K562 (cell line): ENCODE results near the gene ZNF768. TPM values are rescaled to one million over a fixed set of nuclear protein-coding genes. Genes with fewer than 3 reads are reported as not detected.
"Not testable (repeated sequence)": the region's sequence is repeated elsewhere in the genome, so short reads cannot be mapped to it uniquely, and the experiment has no call there.

Experiments used
- ATAC-seq: fragments of 200-7000 bp; cut with Tn5 transposase; 3 replicates; pipeline ENCODE4 v1.9.1; 2020; ENCODE audit warnings: moderate library complexity
- BruUV-seq: library from RNA; stranded (reverse); fragments of 400-500 nt; replicated peaks from 2 replicates; lab custom pipeline; 2021; lab: Mats Ljungman, UMichigan
- CTCF ChIA-PET: fragments of 300-600 bp; formaldehyde crosslinking; extraction: SDS; loops from one replicate; lab custom pipeline; 2021; ENCODE audit warnings: low intra/inter-chr PET ratio; lab: Yijun Ruan, JAX
- POLR2A ChIA-PET: fragments of 300-600, 350-650 bp; sonication (Branson Sonifier 250); formaldehyde crosslinking; extraction: SDS; loops from one replicate; lab custom pipeline; 2021; ENCODE audit warnings: antibody characterized with exemption, inconsistent platforms; lab: Yijun Ruan, JAX
- DNase-seq, 4 experiments: peaks; one replicate each; pipeline versions ENCODE4 v3.0.0 to v3.0.0-alpha.2; 2011 to 2018; ENCODE audit warnings: low spot score in 3 of 4, mixed read lengths in 3 of 4; ENCODE audit errors: extremely low read depth in 1 of 4
- FAIRE-seq: peaks from 2 replicates; lab custom pipeline; 2011; peaks lifted over from hg19 to GRCh38; lab: Jason Lieb, UNC
- H2AFZ ChIP-seq: 2 replicates; pipeline ENCODE4 v1.6.0; 2011; ENCODE audit warnings: low read depth, low read length, control low read depth, inconsistent platforms
- H3K27ac ChIP-seq: fragments of 200-600 bp; 3 replicates; pipeline ENCODE4 v1.8.0; 2011; ENCODE audit warnings: low read depth, mild to moderate bottlenecking, control low read depth, inconsistent platforms, low read length, moderate library complexity, mixed read lengths; ENCODE audit errors: extremely low read depth
- H3K27me3 ChIP-seq, 2 experiments: fragments of 300-600 bp in 1 of 2; 2 replicates in 1 of 2; 3 replicates in 1 of 2; pipeline versions ENCODE4 v1.6.0 to v1.8.0; 2011; ENCODE audit warnings: inconsistent platforms in 2 of 2, low read length in 2 of 2, mild to moderate bottlenecking in 1 of 2, mixed read lengths in 1 of 2, moderate library complexity in 1 of 2; ENCODE audit not compliant: control insufficient read depth in 2 of 2, insufficient read depth in 2 of 2
- H3K36me3 ChIP-seq: fragments of 300-600 bp; 3 replicates; pipeline ENCODE4 v1.8.0; 2011; ENCODE audit warnings: mild to moderate bottlenecking, low read length, inconsistent platforms; ENCODE audit not compliant: control insufficient read depth, insufficient read depth
- H3K4me1 ChIP-seq, 2 experiments: fragments of 200-600 bp in 1 of 2; replicated peaks in 1 of 2; 2 replicates in 1 of 2; 3 replicates in 1 of 2; pipeline versions ENCODE4 v1.5.1 to v1.8.0; 2011; ENCODE audit warnings: inconsistent platforms in 2 of 2, low read length in 2 of 2, mild to moderate bottlenecking in 1 of 2, mixed read lengths in 1 of 2, moderate library complexity in 1 of 2; ENCODE audit not compliant: control insufficient read depth in 2 of 2, insufficient read depth in 2 of 2
- H3K4me2 ChIP-seq: 2 replicates; pipeline ENCODE4 v1.6.1; 2011; ENCODE audit warnings: low read length, control low read depth, inconsistent platforms, mixed read lengths; ENCODE audit not compliant: insufficient read depth
- H3K4me3 ChIP-seq: fragments of 200-600 bp; sonication (generic), shearing (Covaris generic); 2 replicates; pipeline ENCODE4 v1.5.1; 2016; ENCODE audit warnings: control low read depth, inconsistent platforms
- H3K79me2 ChIP-seq: fragments of 200-600 bp; 3 replicates; pipeline ENCODE4 v1.8.0; 2011; ENCODE audit warnings: low read length, inconsistent platforms; ENCODE audit not compliant: control insufficient read depth, insufficient read depth
- H3K9ac ChIP-seq, 2 experiments: 2 replicates each; pipeline versions ENCODE4 v1.6.0 to v1.6.1; 2011; ENCODE audit warnings: low read depth in 2 of 2, low read length in 2 of 2, control low read depth in 1 of 2, inconsistent platforms in 1 of 2, mild to moderate bottlenecking in 1 of 2, mixed read lengths in 1 of 2; ENCODE audit not compliant: insufficient read depth in 1 of 2
- H3K9me1 ChIP-seq: one replicate; pipeline ENCODE4 v1.6.0; 2011; ENCODE audit warnings: inconsistent platforms, mild to moderate bottlenecking, low read length, moderate library complexity; ENCODE audit not compliant: control insufficient read depth, insufficient read depth
- H3K9me3 ChIP-seq: replicated peaks from 2 replicates; pipeline ENCODE4 v1.5.1; 2011; ENCODE audit warnings: low read depth, low read length, inconsistent platforms; ENCODE audit not compliant: control insufficient read depth, insufficient read depth
- H4K20me1 ChIP-seq: replicated peaks from 2 replicates; pipeline ENCODE4 v1.6.1; 2011; ENCODE audit warnings: low read length, inconsistent platforms, mixed read lengths; ENCODE audit not compliant: control insufficient read depth, insufficient read depth
- ARNT ChIP-seq, 2 experiments: fragments of 450-650 bp; IDR thresholded peaks; 2 replicates each; pipeline ENCODE4 v1.6.1; 2016; ENCODE audit warnings: mild to moderate bottlenecking in 1 of 2
- CCNT2 ChIP-seq: IDR thresholded peaks from 2 replicates; pipeline ENCODE4 v1.6.1; 2011; ENCODE audit warnings: borderline replicate concordance, low read depth, mild to moderate bottlenecking, moderate library complexity, mixed read lengths, low read length; ENCODE audit not compliant: insufficient read length; ENCODE audit errors: extremely low read depth
- CHAMP1 ChIP-seq: fragments of 450-650 bp; IDR thresholded peaks from 2 replicates; pipeline ENCODE4 v1.6.1; 2016; ENCODE audit warnings: mild to moderate bottlenecking
- CHD1 ChIP-seq: fragments of 200-600 bp; sonication (generic); IDR thresholded peaks from one replicate; pipeline ENCODE4 v1.6.1; 2012; ENCODE audit warnings: mild to moderate bottlenecking, moderate library complexity, low read length, inconsistent platforms
- CREB3L1 ChIP-seq: fragments of 450-650 bp; IDR thresholded peaks from 2 replicates; pipeline ENCODE4 v1.6.1; 2014; ENCODE audit warnings: low read depth, mild to moderate bottlenecking, moderate library complexity, borderline replicate concordance
- HMBOX1 ChIP-seq: sonication (generic); IDR thresholded peaks from 2 replicates; pipeline ENCODE4 v1.6.1; 2016
- JUN ChIP-seq, 2 experiments: sonication (generic) in 1 of 2; formaldehyde crosslinking in 1 of 2; IDR thresholded peaks; 2 replicates each; pipeline versions ENCODE4 v1.6.1 to v1.8.0; 2012 to 2022; ENCODE audit warnings: borderline replicate concordance in 2 of 2, mild to moderate bottlenecking in 2 of 2, improper control_type of control experiment in 1 of 2, low read depth in 1 of 2, low read length in 1 of 2, missing genetic modification reagents in 1 of 2
- KDM1A ChIP-seq, 2 experiments: fragments of 450-650 bp; IDR thresholded peaks; 2 replicates each; pipeline ENCODE4 v1.6.1; 2016; ENCODE audit warnings: mild to moderate bottlenecking in 2 of 2
- MEIS2 ChIP-seq: fragments of 450-650 bp; IDR thresholded peaks from 2 replicates; pipeline ENCODE4 v1.6.1; 2014; ENCODE audit warnings: mild to moderate bottlenecking; ENCODE audit not compliant: partially characterized antibody
- SMARCA4 ChIP-seq: fragments of 450-650 bp; IDR thresholded peaks from 2 replicates; pipeline ENCODE4 v1.6.1; 2016
- ZEB2 ChIP-seq: fragments of 450-650 bp; IDR thresholded peaks from 2 replicates; pipeline ENCODE4 v1.6.1; 2016
- WGBS: fragments of 100-300 bp; shearing (Covaris generic); methylation state at CpG from one replicate; pipeline ENCODE4 v1.1.6; 2016; ENCODE audit warnings: low coverage, mixed read lengths; ENCODE audit not compliant: insufficient coverage; ENCODE audit errors: missing lambda C conversion rate; 5-methylcytosine and 5-hydroxymethylcytosine counted together
- in situ Hi-C: fragments of 300-500 bp; cut with MboI; formaldehyde crosslinking; loops from 4 replicates; pipeline ENCODE4 v1.15.0; 2018; ENCODE audit warnings: inconsistent platforms, mixed read lengths
- intact Hi-C: fragments of 100-400 bp; cut with micrococcal nuclease; formaldehyde crosslinking; loops from 2 replicates; pipeline ENCODE4 v1.14.2; 2022
- polyA plus RNA-seq, 8 experiments: library from polyadenylated mRNA; depleted of rRNA in 4 of 8; stranded (reverse) in 5 of 8; unstranded in 3 of 8; fragments of >200 nt; fragmentation: Nextera tagmentation in 2 of 8; fragmentation: Illumina TruSeq in 1 of 8; extraction: Ambion mirVana in 2 of 8; extraction: Trizol in 1 of 8; gene quantifications; 2 replicates each; pipeline versions ENCODE4 v1.2.1 to v1.2.3, GENCODE V29; 2011 to 2014; ENCODE audit warnings: inconsistent platforms in 1 of 8, missing spikeins in 1 of 8
- total RNA-seq, 7 experiments: library from RNA; depleted of rRNA in 6 of 7; stranded (reverse); fragments of >200 nt in 6 of 7; fragmentation: Illumina TruSeq in 2 of 7; extraction: Trizol in 2 of 7; gene quantifications; 2 replicates each; pipeline versions ENCODE4 v1.2.1 to v1.2.3, GENCODE V29; 2011 to 2021; ENCODE audit warnings: low replicate concordance in 1 of 7

The ZNF768 gene
- total and polyA plus RNA-seq, 9 of the 15 experiments (the other 6 are each of a cell fraction or from before 2014, with no cell fraction given): 0.13 to 50.7 (median 26.9) TPM

GRCh38 chr16:30541502-30542329, 15.3 kb upstream of the ZNF768 start (continued):
- TF ChIP-seq HMBOX1: no peak
- no peak for TF ChIP-seq CHD1
- no peak for TF ChIP-seq CREB3L1
- TF ChIP-seq JUN (IDR thresholded peaks at IDR 0.05; ENCODE audit: borderline replicate concordance, low read depth, low read length): peak; percentile 11; the same call in 1 of the 2 replicates
- no peak for TF ChIP-seq JUN (CRISPR knock-in tag; IDR thresholded peaks at IDR 0.05; ENCODE audit: borderline replicate concordance)
- TF ChIP-seq, all 486 proteins: peak for 45

GRCh38 chr16:30540916-30541464, 14.6 kb upstream of the ZNF768 start:
- peak in 1 of 4 experiments; percentile 65 for DNase-seq
- TF ChIP-seq ARNT (IDR thresholded peaks at IDR 0.05): peak; percentile 82 to 86; a peak in 3 of 4 replicates
- TF ChIP-seq ZEB2: 0 out of 2 replicates have a peak, but pooled peaks have one; percentile 13
- TF ChIP-seq KDM1A (IDR thresholded peaks at IDR 0.05): peak; percentile 96 to 98
- peak; percentile 40 for TF ChIP-seq CCNT2
- 0 out of 2 replicates have a peak, but pooled peaks have one; percentile 20 for TF ChIP-seq CHAMP1
- TF ChIP-seq SMARCA4: peak; percentile 47; the same call in 1 of the 2 replicates
- TF ChIP-seq MEIS2: peak; percentile 72
- 0 out of 2 replicates have a peak, but pooled peaks have one; percentile 27 for TF ChIP-seq HMBOX1

More at GRCh38 chr16:30540916-30541464, 14.6 kb upstream of the ZNF768 start:
- in situ Hi-C loops, BruUV-seq, H3K36me3 ChIP-seq, H3K9me3 ChIP-seq, H3K4me3 ChIP-seq, H3K9me1 ChIP-seq, H2AFZ ChIP-seq, H4K20me1 ChIP-seq, H3K27me3 ChIP-seq, intact Hi-C loops: not testable (repeated sequence)
- ChIA-PET CTCF (interaction anchor here (0.7 kb wide), 1 partner anchor 110 kb away, joined by 4 read pairs; no protein-coding TSS in a partner anchor), POLR2A (interaction anchor here (0.6 to 3.5 kb wide), 6 partner anchors 10 to 93 kb away, joined by 3 to 20 read pairs (median 4); partner anchors contain the start of gene ZNF764)
- H3K4me1 ChIP-seq: peaks cover 27 to 30% of the 10 kb centered on the region in 2 experiments; a peak in 4 of 5 replicates
- H3K4me2 ChIP-seq: peak overlapping the region; percentile 45
- ATAC-seq (peak; percentile 68), FAIRE-seq (peak; percentile 72)
- WGBS: 13% methylated on average over 9 of the region's 9 CpGs
- H3K9ac ChIP-seq: peak overlapping the region; percentile 13 to 41; a peak in 1 of 4 replicates
- peak overlapping the region; percentile 30; the same call in 1 of the 3 replicates for H3K27ac ChIP-seq
- peaks cover 10% of the 10 kb centered on the region for H3K79me2 ChIP-seq
